Superior temporal gyrus (tissue), 1 donor: Measurements from ENCODE around the gene XBP1.
"Not testable (repeated sequence)": the region's sequence is repeated elsewhere in the genome, so short reads cannot be mapped to it uniquely, and the experiment has no call there.

ENCODE experiments used
- DNase-seq: peaks from one replicate; pipeline ENCODE4 v3.0.0-alpha.2; 2016; ENCODE audit errors: extremely low spot score

Gene XBP1

DNA sequence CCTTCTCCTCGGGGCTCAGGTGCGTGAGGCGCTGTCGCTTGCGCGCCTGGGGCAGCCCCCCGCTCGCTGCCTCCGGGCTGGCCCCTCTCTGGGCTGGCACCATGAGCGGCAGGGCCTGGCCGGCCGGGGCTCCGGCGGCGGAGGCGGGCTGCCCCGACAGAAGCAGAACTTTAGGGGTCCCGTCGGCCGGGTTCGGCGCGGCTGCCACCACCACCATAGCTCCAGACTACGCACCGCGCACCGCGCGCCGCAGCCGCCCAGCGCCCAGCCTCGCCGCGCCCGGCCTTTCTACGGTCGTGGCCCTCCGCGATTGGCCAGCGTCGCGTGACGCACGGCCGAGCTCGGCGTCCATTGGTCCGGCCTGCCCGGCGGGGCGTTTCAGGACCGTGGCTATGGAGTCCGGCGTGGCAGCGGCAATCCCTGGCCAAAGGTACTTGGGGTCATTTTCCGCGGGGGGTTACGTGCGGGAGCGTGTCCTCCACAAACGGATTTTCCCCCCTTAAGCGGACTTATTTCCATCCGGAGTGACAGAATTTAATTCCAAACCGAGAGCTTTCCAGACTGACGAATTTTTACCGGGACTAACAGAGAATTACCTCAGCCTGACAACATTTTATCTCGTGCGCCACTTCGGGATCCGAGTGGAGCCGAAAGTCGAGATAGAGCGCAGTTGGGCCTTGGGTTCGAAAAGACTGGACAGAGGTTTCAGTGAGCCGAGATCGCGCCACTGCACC is at the start of gene XBP1:
Gene XBP1 (minus strand): TSS at position 262 of the 734 bp plus-strand sequence.
- peak; percentile 96 for DNase-seq

DNA sequence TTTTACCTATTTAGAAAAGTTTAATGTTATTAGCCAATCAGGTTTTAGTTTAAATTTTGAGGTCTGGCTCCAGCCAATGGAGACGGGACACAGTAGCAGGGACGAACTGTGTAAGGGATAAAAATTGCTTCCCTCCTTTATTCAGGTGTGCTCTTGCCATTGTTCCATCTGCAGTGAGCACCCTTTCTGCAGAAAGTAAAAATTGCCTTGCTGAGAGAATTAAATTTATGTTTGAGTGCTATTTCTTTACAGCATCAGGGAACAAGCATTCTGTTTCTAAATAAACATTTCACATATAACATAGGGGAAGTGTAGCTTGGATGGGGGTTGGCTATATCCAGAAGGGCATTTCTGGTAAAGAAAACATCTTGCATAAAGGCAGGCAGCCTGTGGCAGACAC is 46.6 kb upstream of the XBP1 start:
- DNase-seq = no peak

DNA sequence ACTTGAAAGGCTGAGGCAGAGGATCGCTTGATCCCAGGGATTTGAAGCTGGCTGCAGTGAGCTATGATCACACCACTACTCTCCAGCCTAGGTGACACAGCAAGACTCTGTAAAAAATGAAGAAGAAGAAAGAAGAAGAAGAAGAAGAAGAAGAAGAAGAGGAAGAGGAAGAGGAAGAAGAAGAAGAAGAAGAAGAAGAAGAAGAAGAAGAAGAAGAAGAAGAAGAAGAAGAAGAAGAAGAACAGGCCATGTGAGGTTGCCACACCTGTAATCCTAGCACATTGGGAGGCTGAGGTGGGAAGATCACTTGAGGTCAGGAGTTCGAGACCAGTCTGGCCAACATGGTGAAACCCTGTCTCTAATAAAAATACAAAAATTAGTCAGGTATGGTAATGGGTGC is 43.9 kb upstream of the XBP1 start:
- not testable (repeated sequence) for DNase-seq

DNA sequence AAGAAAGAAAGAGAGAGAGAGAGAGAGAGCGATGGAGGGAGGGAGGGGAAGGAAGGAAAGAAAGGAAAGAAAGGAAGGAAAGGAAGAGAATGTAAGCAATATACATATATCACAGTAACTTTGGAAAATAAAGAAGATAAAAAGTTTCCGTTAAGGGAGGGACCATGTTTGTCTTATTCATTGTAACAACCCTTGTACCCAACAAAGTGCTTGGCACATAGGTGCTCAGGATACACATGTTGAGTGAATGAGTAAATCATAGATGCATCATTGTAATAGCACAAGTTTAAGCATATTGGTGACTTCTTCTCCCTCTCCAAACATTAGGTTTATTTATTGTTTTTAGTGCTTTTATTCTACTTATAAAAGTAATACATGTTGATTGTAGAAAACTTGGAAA is 43.3 kb upstream of the XBP1 start:
- no peak for DNase-seq

DNA sequence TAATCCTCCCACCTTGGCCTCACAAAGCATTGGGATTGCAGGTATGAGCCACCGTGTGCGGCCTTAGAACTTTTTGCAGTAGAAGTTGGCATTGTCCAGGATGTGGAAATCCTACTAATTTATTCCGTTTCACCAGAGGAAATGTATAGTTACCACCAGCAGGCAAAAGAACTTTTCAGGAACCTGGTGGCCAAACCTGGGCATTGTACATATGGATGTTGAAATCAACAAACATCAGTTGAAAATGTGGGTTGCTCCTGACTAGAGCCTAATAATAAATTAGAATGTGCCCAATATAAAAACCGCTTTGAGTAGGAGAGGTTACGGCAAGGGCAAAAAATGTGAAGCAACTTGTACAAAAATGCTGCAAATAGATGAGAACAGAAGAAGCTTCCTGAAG is 40.7 kb upstream of the XBP1 start:
- no peak for DNase-seq

DNA sequence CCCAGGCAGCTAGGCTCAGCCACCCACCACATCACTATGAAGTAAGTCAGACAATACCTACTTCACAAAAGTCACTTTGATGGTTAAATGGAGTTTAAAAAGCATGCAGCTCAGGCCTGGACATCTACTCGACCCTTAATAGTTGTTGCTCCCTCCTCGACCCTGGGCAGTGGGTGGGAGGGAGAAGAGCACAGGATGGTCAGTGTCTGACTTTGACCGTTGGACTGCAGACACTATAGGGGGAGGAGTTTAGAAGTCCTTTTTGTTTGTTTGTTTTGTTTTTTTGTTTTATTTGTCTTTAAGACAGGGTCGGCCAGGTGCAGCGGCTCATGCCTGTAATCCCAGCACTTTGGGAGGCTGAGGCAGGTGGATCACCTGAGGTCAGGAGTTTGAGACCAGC is 38.6 kb upstream of the XBP1 start:
- DNase-seq = no peak

DNA sequence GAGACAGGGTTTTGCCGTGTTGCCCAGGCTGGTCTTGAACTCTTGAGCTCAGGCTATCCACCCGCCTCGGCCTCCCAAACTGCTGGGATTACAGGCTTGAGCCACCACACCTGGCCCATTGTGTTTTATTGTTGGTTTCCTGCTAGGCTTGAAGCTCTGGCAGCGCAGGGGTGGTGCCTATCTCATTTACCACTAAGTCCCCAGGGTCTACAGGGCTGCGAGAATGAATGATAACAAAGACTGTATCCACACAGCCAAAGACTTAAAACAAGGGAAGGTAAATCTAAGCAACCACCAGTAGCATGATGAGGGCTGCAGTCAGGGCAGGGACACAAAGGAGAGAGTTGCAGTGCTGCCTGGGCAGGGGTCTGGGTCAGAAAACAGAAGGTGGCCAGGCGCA is 37.3 kb upstream of the XBP1 start:
- DNase-seq = no peak

DNA sequence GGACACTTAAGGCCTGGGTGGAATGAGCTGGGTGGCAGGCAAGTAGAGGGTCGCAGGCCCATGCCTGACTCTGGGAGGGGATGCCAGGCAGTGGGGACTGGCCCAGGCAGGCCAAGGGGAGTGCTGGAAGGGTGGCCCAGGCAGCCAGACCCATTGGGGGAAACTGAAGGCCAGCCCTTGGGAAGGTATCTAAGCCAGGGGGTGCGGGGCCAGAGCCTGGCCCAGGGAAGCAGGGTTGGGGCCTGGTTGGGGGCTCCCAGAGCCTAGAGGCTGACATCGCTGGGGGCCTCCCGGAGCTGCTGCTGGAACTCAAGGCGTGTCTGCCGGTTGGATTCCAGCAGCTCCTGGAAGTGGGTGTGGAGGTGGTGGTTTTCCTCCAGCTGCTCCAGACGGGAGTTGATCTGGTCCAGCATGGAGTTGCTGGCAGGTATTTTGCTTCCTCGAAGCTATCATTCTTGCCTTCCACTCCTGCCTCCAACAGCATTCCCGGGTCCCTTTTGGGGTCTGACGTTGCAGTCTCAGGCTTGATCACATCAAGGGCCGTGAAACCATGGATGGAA is 35.3 kb upstream of the XBP1 start:
- no peak for DNase-seq

DNA sequence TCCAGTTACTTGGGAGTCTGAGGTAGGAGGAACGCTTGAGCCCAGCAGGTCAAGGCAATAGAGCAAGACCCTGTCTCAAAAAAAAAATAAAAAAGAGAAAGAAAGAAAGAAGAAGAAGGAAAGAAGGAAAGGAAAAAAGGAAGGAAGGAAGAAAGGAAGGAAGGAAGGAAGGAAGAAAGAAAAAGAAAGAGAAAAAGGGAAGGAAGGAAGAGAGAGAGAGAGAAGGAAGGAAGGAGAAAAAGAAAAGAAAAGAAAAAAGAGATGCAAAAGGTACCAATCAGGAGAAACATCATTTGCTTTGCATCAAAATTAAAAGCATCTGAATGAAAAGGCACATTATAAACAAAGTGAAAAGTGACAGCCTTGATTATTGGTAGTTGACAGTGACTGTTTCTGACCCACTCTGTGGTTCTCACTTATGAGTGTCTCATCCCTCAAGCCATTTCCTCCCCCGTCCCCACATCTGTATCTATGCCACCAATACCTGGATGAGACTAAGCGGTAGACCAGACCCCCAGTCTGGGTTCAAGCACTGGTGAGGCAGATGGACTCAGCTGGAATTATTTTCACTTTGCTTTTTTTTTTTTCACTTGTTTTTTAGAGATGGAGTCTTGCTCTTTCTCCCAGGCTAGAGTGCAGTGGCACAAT is 33.0 kb upstream of the XBP1 start:
- no peak for DNase-seq

DNA sequence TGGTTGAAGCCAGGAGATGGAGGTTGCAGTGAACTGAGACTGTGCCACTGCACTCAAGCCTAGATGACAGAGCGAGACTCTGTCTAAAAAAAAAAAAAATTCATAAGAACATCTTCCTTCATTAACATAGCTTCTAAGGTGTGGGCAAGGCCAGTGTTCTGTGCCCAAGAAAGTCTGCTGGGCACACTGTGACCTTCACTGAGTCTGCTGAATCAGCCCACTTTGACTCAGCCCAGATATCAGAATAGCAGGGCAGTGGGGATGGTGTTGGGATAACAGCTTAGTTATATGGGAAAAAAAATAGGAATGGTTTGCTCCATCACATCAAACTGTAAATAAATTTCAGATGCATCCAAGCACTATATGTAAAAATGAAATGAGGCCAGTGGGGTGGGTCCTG is 32.4 kb upstream of the XBP1 start:
- DNase-seq = no peak

DNA sequence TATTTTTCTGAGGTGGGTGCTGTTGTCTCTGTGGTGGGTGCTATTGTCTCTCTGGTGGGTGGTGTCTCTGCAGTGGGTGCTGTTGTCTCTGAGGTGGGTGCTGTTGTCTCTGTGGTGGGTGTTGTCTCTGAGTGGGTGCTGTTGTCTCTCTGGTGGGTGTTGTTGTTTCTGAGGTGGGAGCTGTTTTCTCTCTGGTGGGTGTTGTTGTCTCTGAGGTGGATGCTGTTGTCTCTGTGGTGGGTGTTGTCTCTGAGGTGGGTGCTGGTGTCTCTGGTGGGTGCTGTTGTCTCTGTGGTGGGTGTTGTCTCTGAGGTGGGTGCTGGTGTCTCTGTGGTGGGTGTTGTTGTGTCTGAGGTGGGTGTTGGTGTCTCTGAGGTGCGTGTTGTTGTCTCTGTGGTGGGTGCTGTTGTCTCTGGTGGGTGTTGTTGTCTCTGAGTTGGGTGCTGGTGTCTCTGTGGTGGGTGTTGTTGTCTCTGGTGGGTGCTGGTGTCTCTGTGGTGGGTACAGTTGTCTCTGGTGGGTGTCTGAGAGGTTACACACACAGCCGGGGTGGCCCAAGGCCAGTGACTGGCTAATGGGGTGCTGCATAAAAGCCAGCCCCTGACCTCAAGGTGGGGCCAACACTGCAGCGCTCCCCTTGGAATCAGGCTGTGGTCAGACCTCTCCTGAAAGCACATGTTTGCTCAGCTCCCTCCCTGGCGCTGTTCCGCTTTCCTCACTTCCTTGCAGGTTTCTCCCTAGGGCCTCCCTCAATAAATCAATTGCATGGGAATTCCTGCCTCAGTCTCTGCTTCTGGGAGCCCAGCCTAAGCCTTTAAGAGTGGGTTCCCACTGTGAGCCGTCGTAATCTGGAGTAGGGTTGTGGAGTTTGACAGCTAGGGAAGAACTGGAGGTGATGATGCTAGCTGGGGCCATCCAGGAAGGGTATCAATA is 31.0 kb upstream of the XBP1 start:
- DNase-seq = no peak

DNA sequence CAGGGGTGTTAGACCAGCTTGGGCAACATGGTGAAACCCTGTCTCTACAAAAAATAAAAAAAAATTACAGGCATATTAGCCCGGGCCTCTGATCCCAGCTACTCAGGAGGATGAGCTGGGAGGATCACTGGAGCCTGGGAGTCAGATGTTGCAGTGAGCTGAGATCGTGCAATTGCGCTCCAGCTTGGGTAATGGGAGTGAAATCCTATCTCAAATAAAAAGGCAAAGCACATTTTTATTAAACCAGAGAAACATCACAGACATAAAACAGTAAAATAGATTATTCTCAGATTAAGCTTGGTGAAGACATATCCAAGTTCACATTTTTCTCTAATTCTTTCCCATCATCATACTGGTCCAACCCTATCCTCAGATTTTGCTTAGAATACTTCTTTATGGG is 30.1 kb upstream of the XBP1 start:
- DNase-seq = no peak

DNA sequence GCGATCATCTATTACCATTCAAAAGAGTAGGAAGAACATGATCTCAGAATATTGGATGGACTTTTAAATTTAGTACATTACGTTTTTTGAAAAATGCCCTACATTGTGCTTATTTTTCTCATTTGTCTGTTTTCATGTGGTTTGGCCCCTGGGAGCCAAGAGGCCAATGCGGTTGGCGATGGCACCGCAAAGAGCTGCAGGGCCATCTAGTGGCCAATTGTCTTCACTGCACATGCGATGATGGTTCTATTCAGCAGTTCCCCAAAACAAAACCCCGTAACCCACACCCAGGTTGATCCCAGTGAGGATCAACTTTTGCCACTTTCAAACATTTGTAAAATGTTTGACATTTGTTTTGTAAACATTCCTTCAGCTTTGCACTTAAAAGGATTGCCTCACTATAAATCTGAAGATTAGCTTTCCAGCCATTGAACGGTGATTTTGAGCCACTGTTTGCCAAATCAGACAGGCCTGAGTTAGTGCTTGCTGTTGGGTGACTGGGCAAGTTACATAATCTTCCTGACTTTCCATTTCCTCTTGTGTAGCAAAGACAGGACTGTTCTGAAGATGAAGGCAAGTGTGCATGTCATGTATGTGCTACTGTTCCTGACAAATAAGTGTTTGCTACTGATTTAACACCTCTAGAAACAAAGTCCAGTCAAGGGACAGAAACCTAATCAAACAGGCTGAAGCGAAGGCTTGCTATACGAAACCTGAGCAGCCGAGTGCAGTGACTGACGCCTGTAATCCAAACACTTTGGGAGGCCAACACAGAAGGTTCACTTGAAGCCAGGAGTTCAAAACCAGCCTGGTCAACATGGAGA is 29.2 kb upstream of the XBP1 start:
- DNase-seq = peak; percentile 90

DNA sequence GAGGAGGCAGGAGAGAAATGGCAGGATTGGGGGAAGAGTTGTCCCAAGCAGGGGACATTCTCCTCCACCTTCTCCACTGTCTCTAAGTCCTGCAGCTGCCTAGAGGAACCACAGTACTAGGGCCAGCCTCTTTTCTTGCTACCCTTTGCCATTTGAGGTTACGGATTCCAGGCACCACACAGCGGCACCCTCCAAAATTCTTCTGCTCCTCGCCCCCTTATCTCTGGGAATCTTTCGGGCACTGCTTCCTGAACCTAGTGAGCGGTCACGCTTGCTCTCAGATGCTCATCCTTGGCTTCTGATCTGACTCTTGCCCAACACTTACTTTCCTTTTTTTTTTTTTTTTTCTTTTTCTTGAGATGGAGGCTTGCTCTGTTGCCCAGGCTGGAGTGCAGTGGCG is 26.6 kb upstream of the XBP1 start:
- DNase-seq = no peak

DNA sequence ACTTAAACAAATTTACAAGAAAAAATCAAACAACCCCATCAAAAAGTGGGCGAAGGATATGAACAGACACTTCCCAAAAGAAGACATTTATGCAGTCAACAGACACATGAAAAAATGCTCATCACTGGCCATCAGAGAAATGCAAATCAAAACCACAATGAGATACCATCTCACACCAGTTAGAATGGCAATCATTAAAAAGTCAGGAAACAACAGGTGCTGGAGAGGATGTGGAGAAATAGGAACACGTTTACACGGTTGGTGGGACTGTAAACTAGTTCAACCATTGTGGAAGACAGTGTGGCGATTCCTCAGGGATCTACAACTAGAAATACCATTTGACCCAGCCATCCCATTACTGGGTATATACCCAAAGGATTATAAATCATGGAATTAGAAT is 26.1 kb upstream of the XBP1 start:
- not testable (repeated sequence) for DNase-seq

DNA sequence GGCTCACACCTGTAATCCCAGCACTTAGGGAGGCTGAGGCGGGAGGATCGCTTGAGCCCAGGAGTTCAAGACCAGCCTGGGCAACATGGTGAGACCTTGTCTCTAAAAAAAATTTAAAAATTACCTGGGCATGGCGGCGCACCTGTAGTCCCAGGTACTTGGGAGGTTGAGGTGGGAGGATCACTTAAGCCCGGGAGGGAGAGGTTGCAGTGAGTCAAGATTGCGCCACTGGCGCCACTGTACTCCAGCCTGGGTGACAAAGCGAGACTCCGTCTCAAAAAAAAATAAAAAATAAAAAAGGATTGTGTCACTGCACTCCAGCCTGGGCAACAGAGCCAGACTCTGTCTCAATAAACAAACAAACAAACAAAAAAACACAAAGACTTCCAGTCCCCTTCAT is 24.1 kb upstream of the XBP1 start:
- not testable (repeated sequence) for DNase-seq

DNA sequence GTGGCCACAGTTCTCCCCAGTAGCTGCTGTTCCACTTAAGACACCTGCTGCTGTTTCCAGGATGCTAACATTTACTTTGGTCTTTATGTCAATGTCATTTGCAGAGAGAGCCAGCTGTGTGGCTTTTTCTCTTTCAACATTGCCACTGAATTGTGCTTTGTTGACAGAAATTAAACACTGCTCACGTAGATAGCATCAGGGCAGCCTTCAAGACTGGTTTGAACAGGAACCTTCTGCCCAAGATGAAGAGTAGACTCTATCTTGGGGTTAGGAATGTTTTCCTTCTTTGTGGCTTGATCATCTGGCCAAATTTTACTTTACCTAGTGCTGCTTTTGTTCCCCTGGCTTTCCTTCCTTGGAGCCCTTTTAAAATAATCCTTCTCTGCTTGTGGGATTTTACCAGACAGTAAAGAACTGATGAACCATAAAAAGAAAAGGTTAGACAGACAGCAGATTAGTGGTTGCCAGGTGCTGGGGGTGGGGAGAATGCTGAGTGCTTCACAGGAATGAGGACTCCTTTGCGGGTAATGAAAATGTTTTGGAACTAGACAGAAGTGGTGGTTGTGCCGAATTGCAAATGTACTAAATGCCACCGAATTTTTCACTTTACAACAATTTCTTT is 22.7 kb upstream of the XBP1 start:
- no peak for DNase-seq

DNA sequence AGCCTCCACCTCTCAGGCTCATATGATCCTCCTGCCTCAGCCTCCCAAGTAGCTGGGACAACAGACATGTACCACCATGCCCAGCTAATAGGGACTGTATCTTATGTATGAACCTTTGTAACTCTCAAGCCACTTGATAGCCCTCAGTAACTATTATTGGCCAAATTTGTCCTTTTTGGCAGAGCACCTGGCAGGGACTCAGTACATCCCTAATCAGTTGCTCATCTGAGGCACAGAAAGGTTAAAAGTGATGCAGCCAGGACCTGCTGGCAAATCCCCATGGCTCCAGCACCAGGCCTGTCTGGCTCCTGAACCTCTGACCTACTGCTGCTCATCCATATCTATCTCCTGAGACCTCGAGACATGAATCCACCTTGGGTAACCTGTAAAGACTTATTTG is 21.1 kb upstream of the XBP1 start:
- no peak for DNase-seq

DNA sequence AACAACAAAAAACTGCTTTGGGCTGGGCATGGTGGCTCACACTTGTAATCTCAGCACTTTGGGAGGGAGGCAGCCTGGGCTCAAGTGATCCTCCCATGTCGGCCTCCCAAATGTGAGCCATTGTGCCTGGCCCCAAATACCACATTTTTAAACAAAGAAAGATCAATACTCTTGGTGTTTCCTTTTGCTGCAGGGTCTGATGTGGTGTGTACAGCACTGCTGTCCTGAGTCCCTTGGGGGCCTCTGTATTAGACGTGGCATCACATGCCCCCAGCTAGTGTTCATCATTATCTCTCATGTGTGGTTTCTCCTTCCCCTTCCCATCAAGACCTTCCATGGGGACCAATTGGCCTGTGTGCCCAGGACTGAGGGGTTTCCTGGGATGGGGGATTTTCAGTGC is 20.5 kb upstream of the XBP1 start:
- DNase-seq = no peak

DNA sequence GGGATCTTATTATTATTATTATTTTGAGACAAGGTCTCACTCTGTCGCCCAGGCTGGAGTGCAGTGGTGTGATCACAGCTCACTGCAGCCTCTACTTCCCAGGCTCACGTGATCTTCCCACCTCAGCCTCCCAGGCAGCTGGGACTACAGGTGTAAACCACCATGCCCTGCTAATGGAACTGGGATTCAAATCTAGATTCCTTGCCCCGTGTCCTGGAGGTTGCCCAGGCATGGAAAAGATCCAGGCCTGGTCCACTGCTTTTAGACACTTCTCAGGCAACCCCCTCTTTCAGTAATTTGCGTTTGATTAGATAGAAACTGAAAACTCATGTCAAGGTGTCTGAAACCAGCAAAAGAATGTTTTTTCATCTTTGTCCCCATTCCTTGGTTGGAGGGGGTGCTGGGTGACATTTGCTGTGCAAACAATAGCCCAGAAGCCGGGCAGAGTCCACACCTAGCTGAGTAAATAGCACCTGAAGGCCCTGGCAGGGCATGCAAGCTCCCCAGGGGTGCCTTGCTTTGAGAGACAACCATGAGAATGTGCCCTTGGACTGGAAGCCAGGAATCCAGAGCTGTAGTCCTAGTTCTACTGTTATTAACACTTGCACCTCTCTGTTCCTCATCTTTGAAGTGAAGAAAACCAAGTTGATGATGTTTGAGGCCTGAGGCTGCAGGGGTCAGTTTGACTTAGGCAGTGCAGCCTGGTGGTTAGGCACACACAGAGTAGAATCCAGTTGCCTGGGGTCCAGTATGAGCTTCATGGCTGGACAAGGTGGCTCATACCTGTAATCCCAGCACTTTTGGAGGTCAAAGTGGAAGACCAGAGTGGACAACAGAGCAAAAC is 19.1 kb upstream of the XBP1 start:
- DNase-seq = no peak
